Stimulated activated CD8-positive, alpha-beta memory T cell treated with anti-CD3 and anti-CD28 coated beads, Interleukin-2, amount 100 ng/mL, for 1 hour (primary cell): ENCODE measurements around the gene TM2D1.

Experiments used
- DNase-seq, 2 donors: peaks; one replicate each; pipeline ENCODE4 v3.0.0-alpha.2; 2020; ENCODE audit warnings: low read depth in 2 of 2

The TM2D1 gene

DNA sequence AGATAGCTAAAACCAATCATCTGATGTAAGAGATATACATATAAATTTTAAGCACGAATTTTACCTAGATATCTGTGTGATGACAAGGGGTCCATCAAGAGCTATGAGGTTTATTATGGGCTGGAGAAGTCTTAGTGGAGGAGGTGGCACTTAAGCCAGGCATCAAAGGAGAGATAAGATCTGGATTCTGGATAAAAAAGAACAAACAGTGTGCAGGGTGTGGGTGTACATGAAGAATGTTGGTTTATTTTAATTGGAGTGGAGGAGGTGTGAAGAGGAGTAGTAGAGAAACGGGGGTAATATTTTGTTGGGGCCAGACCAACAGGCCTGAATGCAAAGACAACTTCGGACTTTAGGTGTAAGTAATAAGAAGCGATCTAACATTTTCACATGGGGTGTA, 80.6 kb downstream of the TM2D1 start:
- DNase-seq = no peak

DNA sequence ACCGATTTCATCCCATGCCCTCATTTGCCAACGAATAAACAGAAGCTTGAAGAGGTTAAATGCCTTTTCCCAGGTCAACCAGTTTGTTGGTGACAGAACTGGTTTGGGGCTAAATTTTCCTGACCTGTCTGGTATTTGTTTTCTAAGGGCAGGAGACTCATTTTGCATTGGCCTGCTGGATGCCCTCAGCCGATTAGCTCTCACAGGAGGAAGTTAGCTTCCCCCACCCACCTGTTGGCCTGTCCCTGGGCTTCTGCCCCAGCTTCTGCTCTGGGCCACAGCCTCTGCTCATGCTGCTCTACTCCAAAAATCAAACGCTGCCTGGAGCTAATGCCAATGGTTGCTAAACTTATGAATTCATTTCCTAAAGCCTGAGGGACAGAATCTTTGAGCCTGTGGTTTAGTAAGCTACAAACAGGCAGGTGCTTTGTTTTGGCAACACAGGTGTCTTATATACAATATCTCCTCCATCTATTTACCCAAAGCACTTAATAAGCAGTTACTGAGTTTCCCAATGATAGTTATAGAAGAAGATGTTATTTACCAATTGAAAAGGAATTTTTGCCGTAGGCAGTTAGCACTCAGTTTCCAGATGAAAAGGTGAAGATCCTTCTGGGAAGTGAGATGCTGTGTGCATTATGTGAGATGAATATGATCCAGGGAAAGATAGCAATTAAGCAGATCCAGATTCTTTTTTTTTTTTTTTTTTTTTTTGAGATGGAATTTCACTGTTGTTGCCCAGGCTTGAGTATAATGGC, 82.3 kb downstream of the TM2D1 start:
- DNase-seq = no peak

DNA sequence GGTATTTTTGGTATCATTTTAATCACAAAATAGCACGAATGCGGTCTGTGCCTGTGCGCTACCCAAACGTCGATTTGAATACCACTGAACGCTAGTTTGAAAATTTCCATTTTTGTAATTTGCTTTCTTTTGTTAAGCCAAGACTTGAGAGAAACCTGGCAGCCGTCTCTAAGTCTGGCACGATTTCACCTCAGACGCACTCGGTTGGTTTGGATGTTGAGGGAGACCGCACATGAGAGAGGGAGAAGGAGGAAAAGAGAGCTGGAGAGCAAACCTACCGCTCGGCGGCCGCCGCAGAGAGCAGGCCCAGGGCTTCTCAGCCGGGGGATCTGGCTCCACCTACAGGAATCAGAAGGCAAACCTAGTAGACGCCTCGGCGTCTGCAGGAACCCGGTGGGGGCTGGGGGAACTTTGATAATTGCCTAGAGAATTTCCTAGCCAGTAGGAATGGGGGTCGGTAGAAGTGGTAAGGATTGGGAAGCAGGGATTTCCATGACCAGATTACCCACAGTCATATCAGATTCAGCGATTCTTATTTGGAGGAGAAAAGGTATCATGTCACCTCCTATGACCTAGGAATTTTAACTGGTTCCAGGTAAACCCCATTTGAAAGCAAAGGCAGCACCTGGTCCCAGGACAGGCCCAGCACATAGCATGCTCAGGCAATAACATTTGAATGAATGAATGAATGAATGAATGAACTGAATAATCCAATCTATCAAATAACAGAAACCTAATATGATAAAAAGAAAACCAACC, 83.2 kb downstream of the TM2D1 start:
- DNase-seq = peak; percentile 8 to 36

- DNase-seq = no peak
Observed at GRCh38 chr1:61640531-61641530, 84.1 kb downstream of the TM2D1 start.

DNA sequence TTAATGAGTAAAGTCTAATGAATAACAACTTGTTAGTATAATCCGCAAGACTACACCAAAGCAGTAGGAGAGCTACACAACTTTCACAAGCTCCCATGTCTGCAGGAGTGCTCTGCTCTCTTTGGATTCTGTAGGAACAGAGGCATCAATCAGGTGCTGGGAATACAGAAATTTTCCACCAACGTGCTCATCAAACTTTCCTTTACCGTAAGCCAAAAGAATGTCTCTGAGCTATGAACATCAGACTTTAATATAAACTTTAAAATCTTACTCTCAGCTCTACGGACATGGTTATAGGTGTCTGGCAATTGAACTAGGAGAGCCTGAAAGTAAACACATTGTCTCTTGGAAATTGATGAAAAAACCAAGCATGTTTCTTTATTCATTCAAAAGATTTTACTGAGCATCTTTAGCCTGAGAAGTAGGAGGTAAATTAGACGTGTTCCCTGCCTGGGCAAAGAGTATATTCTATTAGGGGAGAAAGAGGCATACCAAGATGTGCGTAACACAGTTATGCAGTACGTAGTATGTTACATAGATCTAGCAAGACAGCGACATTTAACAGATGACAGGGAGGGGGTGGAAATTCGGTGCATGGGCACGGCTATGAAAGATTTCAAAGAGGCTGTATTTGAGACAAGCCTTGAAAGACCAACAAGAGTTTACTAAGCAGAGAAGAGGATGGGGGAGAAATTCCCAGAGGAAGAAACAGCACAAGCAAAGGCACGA, 85.2 kb downstream of the TM2D1 start:
- no peak for DNase-seq

- DNase-seq = no peak
Observed at GRCh38 chr1:61638911-61639605, 85.9 kb downstream of the TM2D1 start.

DNA sequence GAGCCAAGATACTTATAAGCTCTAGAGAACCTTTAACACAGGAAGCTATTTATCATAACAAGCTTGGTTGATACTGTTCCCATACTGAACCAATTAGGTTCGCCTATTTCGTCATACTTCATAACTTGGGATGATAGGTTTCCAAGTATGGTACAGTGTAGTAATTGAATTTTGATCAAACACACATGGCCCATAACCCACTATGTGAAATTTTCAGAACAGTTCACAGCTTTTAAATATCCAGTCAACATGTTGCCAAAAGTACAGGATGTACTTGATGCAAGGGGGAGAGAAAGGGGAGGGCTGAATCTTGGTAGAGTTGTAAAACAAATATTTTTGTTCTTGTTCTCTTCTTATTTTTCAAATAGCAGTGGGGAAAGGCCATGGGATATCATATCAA, 86.6 kb downstream of the TM2D1 start:
- DNase-seq = no peak

DNA sequence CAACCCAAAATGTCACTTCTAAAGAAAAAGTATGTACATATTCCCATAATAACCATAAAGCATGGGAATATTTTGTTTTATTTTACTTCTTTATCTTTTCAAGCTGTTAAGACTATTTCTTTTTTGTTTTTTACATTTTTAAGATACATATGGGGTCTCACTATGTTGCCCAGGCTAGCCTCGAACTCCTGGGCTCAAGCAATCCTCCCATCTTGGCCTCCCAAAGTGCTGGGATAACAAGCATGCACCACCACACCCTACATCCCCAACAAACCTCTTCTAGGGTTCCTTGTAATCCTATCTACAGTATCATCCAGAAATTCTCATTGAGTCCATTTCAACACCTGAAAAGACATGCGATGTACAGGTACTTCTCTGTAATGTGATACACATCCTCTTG, 87.5 kb downstream of the TM2D1 start:
- no peak for DNase-seq

- DNase-seq = no peak
Observed at GRCh38 chr1:61636814-61637213, 88.1 kb downstream of the TM2D1 start.

GRCh38 chr1:61636376-61636775, 88.6 kb downstream of the TM2D1 start:
- no peak for DNase-seq

DNA sequence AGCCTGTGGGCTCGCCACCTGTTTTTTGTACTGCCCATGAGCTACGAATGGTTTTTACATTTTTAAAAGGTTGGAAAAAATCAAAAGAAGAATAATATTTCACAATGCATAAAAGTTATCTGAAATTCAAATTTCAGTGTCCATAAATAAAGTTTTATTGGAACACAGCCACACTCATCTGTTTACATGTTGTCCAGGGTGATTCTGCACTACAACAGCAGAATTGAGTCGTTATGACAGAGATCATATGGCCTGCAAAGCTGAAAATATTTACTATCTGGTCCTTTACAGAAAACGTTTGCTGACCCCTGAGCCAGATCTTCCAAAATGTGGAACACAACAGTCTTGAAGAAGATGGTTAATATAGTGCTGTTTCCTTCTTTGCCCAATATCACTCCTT, 89.4 kb downstream of the TM2D1 start:
- no peak for DNase-seq

DNA sequence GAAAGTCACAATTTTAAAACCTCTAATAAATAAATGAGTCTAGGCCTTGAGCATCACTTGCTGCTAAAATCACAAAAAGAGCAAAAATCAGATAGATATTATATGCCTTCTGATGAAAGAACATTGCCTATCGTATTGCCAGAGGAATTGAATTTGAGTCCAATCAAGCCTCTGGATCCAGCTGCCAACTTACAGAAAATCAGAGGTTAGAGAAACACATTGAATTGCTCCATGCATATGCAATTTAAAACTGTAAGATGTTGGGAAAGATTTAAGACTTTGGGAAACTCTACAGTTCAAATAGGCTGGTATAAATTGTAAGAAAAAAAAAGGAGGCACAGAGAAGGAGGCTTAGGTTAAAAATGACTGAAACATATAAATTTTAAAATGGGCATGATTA, 93.5 kb downstream of the TM2D1 start:
- DNase-seq = no peak
